ENCODE results near the gene IGSF23. TPM values are rescaled to one million over a fixed set of nuclear protein-coding genes. Genes with fewer than 3 reads are reported as not detected.

IGSF23 gene
- total and polyA plus RNA-seq, 2 donors (not counting 1 experiment from before 2014, with no cell fraction given): not detected

GRCh38 chr19:44677019-44677811 is 63.9 kb downstream of the IGSF23 start:
- Histone ChIP-seq H3K27ac (ENCODE audit: low read length in 2 of 2) (no peak overlapping the region), H3K9ac (ENCODE audit: low read length) (no peak overlapping the region), H4K20me1 (ENCODE audit: control insufficient read depth, insufficient read depth, low read length, poor library complexity, severe bottlenecking) (no peaks in the 10 kb centered on the region), H2AFZ (ENCODE audit: insufficient read depth, low read depth, low read length, poor library complexity, severe bottlenecking) (no peak overlapping the region), H3K27me3 (replicated peaks in 1 of 4; ENCODE audit: control extremely low read depth in 1 of 4, control insufficient read depth in 3 of 4, insufficient read depth in 4 of 4, low read length in 3 of 4) (no peaks in the 10 kb centered on the region), H3K36me3 (replicated peaks in 1 of 2; ENCODE audit: control extremely low read depth in 1 of 2, control insufficient read depth in 1 of 2, extremely low read depth in 1 of 2, insufficient read depth in 2 of 2, low read length in 1 of 2) (no peaks in the 10 kb centered on the region), H3K79me2 (ENCODE audit: control insufficient read depth, insufficient read depth, low read length) (no peaks in the 10 kb centered on the region), H3K4me1 (ENCODE audit: control insufficient read depth in 2 of 2, insufficient read depth in 2 of 2, low read length in 2 of 2) (no peaks in the 10 kb centered on the region), H3K4me3 (ENCODE audit: control extremely low read depth in 1 of 5, extremely low read depth in 1 of 5, insufficient read depth in 1 of 5, low read depth in 2 of 5, low read length in 4 of 5) (no peak overlapping the region), H3K9me3 (ENCODE audit: control extremely low read depth in 1 of 3, control insufficient read depth in 2 of 3, insufficient read depth in 1 of 3, low read length in 2 of 3) (peaks cover 0 to 5% (median 0%) of the 10 kb centered on the region in 3 donors), H3K4me2 (replicated peaks; ENCODE audit: low read depth, low read length, poor library complexity, severe bottlenecking) (no peak overlapping the region)
- Mint-ChIP-seq H3K4me1 (no peaks in the 10 kb centered on the region), H3K27ac (no peak overlapping the region), H3K4me3 (no peak overlapping the region), H3K9me3 (ENCODE audit: insufficient read depth) (peaks cover under 1% of the 10 kb centered on the region), H3K27me3 (peaks cover 15% of the 10 kb centered on the region)
- no peak for DNase-seq
- TF ChIP-seq, protein P1, sequence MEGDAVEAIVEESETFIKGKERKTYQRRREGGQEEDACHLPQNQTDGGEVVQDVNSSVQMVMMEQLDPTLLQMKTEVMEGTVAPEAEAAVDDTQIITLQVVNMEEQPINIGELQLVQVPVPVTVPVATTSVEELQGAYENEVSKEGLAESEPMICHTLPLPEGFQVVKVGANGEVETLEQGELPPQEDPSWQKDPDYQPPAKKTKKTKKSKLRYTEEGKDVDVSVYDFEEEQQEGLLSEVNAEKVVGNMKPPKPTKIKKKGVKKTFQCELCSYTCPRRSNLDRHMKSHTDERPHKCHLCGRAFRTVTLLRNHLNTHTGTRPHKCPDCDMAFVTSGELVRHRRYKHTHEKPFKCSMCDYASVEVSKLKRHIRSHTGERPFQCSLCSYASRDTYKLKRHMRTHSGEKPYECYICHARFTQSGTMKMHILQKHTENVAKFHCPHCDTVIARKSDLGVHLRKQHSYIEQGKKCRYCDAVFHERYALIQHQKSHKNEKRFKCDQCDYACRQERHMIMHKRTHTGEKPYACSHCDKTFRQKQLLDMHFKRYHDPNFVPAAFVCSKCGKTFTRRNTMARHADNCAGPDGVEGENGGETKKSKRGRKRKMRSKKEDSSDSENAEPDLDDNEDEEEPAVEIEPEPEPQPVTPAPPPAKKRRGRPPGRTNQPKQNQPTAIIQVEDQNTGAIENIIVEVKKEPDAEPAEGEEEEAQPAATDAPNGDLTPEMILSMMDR (IDR thresholded peaks at IDR 0.05): no peak
- TF ChIP-seq EZH2 (IDR thresholded peaks at IDR 0.05; ENCODE audit: borderline replicate concordance, insufficient read depth, low read depth, low read length, poor library complexity, severe bottlenecking): no peak
- 85% methylated on average over 6 of the region's 8 CpGs for WGBS (ENCODE audit: insufficient coverage)
- CTCF ChIA-PET: interaction anchor here (0.6 kb wide), 1 partner anchor 32 kb away, joined by 3 read pairs; no protein-coding TSS in a partner anchor
- POLR2A ChIA-PET: no interaction called here
- no peak for ATAC-seq (ENCODE audit: low read depth)
- intact Hi-C loops (cut with micrococcal nuclease): no loop called here

DNA sequence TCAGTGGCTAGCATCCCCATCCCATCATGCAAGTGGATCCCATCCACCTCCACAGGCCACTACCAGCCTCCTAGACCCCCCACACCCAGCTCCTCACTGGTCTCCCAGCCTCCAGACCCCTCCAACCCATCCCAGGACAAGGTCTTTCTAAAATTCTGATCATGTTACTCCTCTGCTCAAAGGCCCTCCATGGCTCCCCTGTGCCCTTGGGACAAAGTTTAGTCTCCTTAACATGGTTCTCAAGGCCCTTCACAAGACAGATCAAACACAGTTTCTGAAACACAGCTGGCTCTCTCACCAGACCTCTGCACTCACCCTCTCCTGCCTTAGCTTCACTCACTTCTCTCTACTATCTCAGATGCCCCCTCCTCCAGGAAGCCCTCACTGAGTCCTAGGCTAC is 67.2 kb downstream of the IGSF23 start:
- H3K4me3 Mint-ChIP-seq: no peak overlapping the region
- H3K4me1 ChIP-seq (ENCODE audit: control insufficient read depth in 2 of 2, insufficient read depth in 2 of 2, low read length in 2 of 2): peaks cover under 1 to 8% of the 10 kb centered on the region in 2 donors
- H4K20me1 ChIP-seq (ENCODE audit: control insufficient read depth, insufficient read depth, low read length, poor library complexity, severe bottlenecking): no peaks in the 10 kb centered on the region
- H3K9ac ChIP-seq (ENCODE audit: low read length): no peak overlapping the region
- no peak overlapping the region for H3K27ac ChIP-seq (ENCODE audit: low read length in 2 of 2)
- no peaks in the 10 kb centered on the region for H3K9me3 ChIP-seq (ENCODE audit: control extremely low read depth in 1 of 3, control insufficient read depth in 2 of 3, insufficient read depth in 1 of 3, low read length in 2 of 3)
- H3K27ac Mint-ChIP-seq: no peak overlapping the region
- no peak for TF ChIP-seq EZH2 (IDR thresholded peaks at IDR 0.05; ENCODE audit: borderline replicate concordance, insufficient read depth, low read depth, low read length, poor library complexity, severe bottlenecking)
- TF ChIP-seq, protein P1 (IDR thresholded peaks at IDR 0.05): no peak
- peaks cover 5% of the 10 kb centered on the region for H3K4me1 Mint-ChIP-seq
- ATAC-seq (ENCODE audit: low read depth): no peak
- H3K4me2 ChIP-seq (replicated peaks; ENCODE audit: low read depth, low read length, poor library complexity, severe bottlenecking): no peak overlapping the region
- no peaks in the 10 kb centered on the region for H3K79me2 ChIP-seq (ENCODE audit: control insufficient read depth, insufficient read depth, low read length)
- H2AFZ ChIP-seq (ENCODE audit: insufficient read depth, low read depth, low read length, poor library complexity, severe bottlenecking): no peak overlapping the region
- intact Hi-C loops (cut with micrococcal nuclease): no loop called here
- no peaks in the 10 kb centered on the region for H3K9me3 Mint-ChIP-seq (ENCODE audit: insufficient read depth)
- POLR2A ChIA-PET: interaction anchor here (0.6 kb wide), 1 partner anchor 354 kb away, joined by 3 read pairs; no protein-coding TSS in a partner anchor
- no peak for DNase-seq
- CTCF ChIA-PET: no interaction called here
- no peaks in the 10 kb centered on the region for H3K36me3 ChIP-seq (replicated peaks in 1 of 2; ENCODE audit: control extremely low read depth in 1 of 2, control insufficient read depth in 1 of 2, extremely low read depth in 1 of 2, insufficient read depth in 2 of 2, low read length in 1 of 2)
- H3K27me3 Mint-ChIP-seq: peaks cover 13% of the 10 kb centered on the region
- H3K4me3 ChIP-seq (ENCODE audit: control extremely low read depth in 1 of 5, extremely low read depth in 1 of 5, insufficient read depth in 1 of 5, low read depth in 2 of 5, low read length in 4 of 5): no peak overlapping the region
- peaks cover 0 to 8% (median 0%) of the 10 kb centered on the region in 4 experiments for H3K27me3 ChIP-seq (replicated peaks in 1 of 4; ENCODE audit: control extremely low read depth in 1 of 4, control insufficient read depth in 3 of 4, insufficient read depth in 4 of 4, low read length in 3 of 4)

Data from B cell (primary cell).